NCI-H187 (cell line): ENCODE measurements around the gene FAM3B.
A peak's percentile ranks its signal among the peaks of the same experiment; 100 is the strongest.
"Not testable (repeated sequence)": the region's sequence is repeated elsewhere in the genome, so short reads cannot be mapped to it uniquely, and the experiment has no call there.

Experiments used
- DNase-seq, 2 experiments: peaks; one replicate each; lab custom pipeline; 2025; lab: John Stamatoyannopoulos, UW

The FAM3B gene

GRCh38 chr21:41316200-41317062 lies at the start of gene FAM3B:
Gene FAM3B (plus strand): TSS chr21:41316801. CDS start chr21:41316880, 79 bp downstream.
- peak; percentile 57 to 74 for DNase-seq

DNA sequence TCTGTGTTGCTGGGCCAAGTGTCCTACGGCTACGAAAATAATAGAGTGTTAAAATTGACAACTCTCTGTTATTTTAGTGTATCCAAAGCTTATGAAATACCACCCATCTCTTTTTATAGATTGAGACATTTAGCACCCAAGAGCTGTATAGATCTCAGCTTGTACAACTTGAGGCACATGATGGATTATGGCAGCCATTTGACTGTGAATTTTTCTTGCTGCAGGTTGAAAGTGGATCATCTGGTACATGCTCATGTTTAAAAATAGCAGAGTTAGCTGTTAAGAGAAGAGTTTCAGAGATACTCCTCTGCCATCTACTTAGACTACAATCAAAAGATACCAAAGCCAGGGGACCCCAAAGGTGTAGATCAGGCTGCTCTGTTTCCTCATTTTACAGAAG lies 49.3 kb upstream of the FAM3B start:
- no peak for DNase-seq

- DNase-seq, result no peak
Measured at GRCh38 chr21:41269535-41269934, 47.1 kb upstream of the FAM3B start.

GRCh38 chr21:41277196-41277595 lies 39.4 kb upstream of the FAM3B start:
- DNase-seq, result no peak

DNA sequence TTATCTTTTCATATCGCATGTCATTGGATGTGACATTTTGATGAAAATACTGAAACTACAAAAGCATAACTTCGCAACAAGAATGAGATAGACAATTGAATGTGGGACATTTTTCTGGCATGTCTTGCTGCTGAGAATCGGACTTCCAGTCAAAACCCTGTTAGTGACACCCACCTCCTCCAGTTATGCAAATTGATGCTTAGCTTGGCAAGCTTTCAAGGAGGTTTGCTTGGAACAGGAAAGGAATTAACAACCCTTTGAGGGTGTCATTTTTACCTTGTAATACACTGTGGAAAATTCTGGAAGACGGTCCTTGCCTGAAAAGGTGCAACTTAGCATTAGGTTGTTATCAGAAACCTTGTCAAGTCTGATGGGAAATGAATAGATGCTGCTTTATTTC lies 38.8 kb upstream of the FAM3B start:
- no peak for DNase-seq

- DNase-seq, result no peak
Measured at GRCh38 chr21:41280115-41280919, 36.3 kb upstream of the FAM3B start.

- no peak for DNase-seq
Measured at GRCh38 chr21:41282412-41282811, 34.2 kb upstream of the FAM3B start.

DNA sequence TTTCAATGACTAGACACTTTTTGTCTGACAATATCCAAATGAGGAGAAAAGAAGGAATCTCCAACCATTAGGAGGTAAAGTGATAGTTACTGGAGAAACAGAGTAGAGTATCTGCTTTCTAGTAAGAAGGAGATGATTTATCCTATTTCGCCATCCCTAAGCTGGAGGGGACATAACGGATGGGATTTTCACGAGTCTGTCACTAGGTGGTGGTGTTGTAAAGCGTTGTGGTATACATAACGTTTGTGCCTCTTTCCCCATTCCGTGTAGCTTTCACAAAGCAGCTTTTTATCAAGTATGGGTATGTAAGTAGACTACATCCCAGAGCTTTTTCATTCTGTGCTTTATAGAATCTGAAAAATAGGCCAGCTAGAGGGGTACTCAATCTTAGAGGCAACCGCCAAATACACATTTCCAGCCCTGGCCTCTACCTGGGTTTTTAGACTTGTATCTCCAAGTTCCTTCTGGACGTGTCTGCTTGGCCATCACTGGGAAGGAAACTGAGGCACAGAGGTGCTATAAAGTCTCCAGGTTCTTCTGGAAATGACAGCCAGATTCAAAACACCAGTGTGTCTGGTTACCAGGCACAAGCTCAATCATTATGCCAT lies 33.3 kb upstream of the FAM3B start:
- DNase-seq, result peak; percentile 59 to 64

GRCh38 chr21:41289431-41289830 lies 27.2 kb upstream of the FAM3B start:
- no peak for DNase-seq

DNA sequence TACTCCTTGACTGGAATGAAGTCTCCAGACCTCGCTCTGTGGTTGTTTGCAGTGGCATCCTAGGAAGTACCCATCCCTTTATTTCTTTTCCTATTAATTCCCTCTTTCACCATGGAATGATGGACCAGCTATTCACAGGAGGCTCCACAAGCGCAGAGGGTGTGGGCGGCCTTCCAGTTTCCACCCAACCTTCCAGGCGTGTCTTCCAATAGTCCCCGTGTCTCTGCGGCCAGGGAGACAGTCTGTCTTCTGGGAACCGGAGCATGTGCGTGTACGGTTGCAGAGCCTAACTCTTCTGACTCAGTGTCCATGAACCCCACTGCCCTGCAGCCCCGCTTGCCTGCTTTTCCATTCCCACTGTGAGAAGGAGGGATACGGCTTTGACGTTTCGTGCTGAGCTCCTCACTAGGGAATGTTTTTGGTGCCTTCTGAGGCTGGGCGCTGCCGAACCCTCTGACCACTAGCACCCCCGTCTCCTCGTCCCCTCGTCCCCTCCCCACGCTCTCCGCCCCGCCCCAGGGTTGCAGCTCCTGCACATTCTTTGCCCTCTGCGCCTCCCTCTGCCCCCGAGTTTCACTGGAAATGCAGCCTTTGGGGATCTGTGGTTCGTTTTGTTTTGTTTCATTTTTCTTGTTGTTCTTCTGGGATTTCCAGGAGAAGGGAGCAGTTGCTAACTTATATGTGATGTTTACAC lies 26.3 kb upstream of the FAM3B start:
- DNase-seq, result no peak

DNA sequence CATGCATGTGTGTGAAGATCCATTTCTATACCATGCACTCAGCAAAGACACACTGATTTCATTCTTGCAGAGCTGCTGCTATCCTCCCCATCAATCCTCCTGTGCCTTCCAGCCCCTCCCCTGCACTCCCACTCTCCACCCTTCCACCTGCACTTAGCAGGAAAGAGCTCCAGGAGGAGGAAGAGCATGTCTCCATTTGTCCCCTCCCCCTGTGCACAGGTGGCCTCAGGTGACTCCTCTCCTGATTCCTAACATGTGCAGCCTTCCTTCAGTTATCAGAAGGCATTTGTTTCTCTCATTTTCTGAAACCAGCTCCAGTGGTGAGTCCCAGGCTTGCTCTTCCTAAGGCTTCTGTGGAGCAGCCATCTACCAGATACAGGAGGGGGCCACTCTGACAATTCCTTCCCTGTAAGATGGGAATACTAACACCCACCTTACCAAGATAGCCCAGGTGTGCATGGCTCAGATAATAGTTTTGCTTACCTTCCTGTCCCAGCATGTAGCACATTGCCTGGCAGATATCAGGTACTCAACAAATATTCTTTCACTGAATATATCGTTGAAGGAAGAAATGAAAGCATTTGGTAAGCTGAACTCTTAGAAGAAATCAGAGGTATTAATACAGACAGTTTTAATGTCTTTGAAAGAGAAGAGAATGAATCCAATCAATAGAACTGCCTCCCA lies 21.9 kb upstream of the FAM3B start:
- peak; percentile 15 to 69 for DNase-seq

- no peak for DNase-seq
Measured at GRCh38 chr21:41295721-41296254, 20.8 kb upstream of the FAM3B start.

GRCh38 chr21:41302976-41303375 lies 13.6 kb upstream of the FAM3B start:
- DNase-seq, result no peak

DNA sequence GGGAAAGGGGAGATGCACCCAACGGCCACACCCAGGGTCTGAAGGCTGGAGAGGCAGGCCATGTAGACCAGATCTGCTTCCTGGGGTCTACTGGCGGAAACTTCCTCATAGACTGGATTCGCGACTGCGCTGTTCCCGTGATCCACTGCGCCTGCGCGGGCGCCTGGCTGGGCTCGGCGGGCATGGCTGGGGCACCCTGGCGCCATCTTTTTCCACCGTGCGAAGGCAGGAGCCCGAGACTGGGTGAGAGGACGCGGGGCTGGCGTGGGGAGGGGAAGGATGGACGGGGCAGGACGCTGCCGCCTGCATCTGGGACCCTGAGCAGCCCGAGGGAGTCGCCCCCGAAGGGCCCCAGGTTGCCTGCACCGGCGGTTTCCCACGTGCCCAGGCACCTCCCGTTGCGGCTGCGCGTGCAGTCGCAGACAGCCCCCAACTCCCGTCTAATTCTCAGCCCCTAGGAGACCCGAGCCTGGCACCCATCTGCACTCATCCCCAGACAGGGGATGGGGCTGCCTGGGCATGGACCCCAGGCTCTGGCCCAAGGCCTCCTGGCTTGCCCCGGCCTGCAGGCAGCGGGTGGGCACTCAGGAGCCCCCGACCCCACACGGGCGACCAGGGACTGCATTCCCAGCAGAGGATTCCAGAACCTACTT lies 12.4 kb upstream of the FAM3B start:
- no peak for DNase-seq

GRCh38 chr21:41307219-41307618 lies 9.4 kb upstream of the FAM3B start:
- no peak for DNase-seq

- DNase-seq, result not testable (repeated sequence)
Measured at GRCh38 chr21:41313285-41314164, 3.1 kb upstream of the FAM3B start.

GRCh38 chr21:41315726-41316125 lies 875 bp upstream of the FAM3B start:
- no peak for DNase-seq

- DNase-seq, result no peak
Measured at GRCh38 chr21:41317063-41317392, 427 bp downstream of the FAM3B start.

GRCh38 chr21:41317458-41317857 lies 857 bp downstream of the FAM3B start:
- peak in 1 of 2 experiments; percentile 29 for DNase-seq

DNA sequence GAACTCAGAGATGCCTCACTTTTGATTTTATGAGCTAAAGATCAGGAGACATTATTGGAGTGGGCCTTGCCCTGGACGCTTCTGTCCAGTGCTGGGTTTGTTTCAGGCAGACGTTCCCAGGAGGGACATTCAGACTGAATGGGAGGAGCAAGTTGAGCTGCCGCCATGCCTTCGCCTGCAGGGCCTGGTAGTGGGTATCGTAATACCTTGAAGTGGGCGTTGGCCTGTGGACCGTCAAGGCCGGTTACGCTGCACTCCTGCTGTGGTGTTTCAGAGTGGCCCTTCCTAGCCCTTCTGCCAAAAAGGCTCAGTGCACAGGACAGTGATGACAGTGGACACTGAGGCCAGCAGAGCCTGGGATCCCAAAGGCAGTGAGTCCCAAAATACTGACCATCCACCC lies 1.6 kb downstream of the FAM3B start:
- DNase-seq, result peak; percentile 57 to 72
